ENCODE results near the gene A2M.
A peak's percentile ranks its signal among the peaks of the same experiment; 100 is the strongest.

The A2M gene

GRCh38 chr12:9033265-9033887, 82.3 kb downstream of the A2M start:
- DNase-seq: no peak

DNA sequence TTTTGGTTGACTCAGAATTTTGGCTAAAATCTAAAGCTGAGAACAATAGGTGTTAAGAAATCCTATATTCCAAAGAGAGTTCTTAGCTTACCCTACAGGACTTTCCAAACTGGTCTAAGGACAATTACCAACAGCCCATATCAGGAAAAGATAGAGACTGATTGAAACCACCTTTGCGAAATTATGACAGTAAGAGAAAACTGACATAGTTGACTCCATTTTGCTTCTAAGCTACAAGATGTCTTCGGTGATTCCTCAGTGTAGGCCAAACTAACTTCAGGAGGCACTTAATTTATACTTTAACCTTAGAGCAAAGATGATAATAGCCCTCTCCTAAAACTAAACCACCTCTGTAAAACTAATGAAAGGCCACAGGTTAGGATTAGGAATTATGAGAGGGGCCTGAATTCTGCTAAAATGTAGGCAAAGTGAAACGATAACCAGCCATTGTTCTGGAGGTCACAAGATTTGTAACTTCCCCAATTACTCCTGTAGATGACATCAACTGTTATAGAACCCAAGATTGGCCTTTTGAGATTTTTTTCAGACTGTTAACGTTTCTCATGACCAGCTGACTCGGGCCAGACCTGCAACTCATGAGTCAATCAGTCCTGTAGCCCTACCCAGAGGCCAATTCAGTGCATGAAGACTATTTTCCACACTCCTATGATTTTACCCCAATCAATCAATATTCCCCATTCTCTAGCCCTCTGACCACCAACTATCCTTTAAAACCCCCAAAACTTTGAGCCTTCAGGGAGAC, 83.3 kb downstream of the A2M start:
- DNase-seq: no peak

DNA sequence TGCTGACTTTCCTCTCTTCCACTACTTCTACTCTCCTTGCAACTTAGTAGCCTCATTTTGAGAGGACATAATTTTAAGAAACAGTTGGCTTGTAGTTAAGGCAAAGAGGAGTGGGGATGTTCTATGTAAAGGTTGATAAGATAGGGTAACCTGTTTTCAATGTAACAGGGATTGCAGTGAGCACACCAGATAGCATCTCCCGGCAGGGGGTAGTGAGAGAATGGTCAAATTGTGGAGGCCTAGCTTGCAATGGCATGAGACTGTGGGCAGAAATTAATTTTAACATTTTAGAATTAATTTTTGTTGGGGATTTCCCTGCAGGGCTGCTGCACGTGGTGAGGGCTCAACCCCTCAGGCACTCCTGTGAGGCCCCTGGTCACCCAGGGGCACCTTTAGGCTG, 84.9 kb downstream of the A2M start:
- no peak for DNase-seq

DNA sequence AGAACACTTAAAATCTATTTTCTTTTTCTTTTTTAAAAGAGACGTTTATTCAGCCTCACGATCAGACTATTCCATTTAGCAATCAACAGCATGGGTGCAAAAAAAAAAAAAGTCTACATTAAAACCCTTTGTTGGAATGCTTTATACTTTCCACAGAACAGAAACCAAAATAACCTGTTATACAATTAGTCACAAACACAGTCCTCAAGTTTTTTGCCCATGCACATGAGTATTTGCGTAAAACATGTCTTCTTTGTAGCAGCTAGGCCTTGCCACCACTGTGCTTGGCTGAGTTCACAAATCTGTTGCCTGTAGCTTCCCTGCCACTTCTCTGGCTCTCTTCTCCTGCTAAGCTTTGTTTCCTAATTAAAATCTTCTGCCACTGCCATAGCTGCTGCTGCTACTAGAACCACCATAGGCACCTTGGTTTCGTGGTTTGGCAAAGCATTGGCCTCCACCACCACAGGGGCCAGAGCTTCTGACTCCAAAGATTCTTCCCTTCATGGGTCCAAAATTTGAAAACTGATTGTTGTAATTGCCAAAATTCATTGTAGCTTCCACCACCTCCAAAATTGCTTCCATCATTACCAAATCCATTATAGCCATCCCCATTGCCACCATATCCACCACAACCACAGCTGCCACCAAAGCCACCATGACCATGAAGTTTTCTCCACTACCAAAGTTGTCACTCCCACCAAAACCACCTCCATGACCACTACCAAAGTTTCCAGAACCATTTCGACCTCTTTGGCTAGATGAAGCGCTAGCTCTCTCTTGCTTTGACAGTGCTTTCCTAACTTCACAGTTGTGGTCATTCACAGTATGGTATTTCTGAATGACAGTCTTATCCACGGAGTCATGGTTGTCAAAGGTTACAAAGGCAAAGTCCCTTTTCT, 88.3 kb downstream of the A2M start:
- peak; percentile 15 to 45 for DNase-seq

DNA sequence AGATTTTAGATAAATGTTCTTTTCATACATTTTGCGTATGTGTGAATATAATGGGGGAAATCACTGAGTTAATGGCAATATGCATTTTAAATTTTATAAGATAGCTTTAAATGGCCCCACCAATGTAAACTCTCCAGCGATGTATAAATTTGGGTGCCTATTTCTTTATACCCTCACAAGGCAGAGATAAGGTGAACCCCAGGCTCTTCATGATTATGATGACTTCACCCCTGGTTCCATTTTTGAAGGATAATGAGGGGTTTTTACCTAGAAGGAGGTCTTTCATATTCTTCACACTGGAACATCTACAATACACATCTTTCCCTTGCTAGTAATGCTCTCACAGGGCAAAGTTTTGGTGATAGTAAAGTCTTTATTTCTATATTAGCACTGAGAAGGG, 91.2 kb downstream of the A2M start:
- DNase-seq: no peak

DNA sequence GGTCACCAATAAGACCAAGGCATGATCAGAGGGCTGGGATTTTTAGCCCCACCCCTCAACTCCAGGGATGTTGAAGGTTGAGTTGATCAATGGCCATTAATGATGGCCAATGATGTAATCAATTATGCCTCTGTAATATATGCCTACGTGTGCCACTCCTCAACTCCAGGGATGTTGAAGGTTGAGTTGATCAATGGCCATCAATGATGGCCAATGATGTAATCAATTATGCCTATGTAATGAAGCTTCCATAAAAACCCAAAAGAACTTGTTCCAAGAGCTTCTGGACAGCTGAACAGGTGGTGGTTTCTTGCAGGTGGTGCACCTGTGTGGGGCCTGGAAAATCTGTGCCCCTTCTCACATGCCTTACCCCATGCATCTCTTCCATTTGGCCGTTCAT, 93.1 kb downstream of the A2M start:
- no peak for DNase-seq

Measured in CD4-positive, alpha-beta T cell treated with Interleukin-4 for 1 hour (primary cell).